NCI-H1105 (cell line): ENCODE results near the gene ABHD5.
A peak's percentile ranks its signal among the peaks of the same experiment; 100 is the strongest.

Source experiments
- DNase-seq: peaks from one replicate; lab custom pipeline; 2025; lab: John Stamatoyannopoulos, UW

Gene ABHD5

GRCh38 chr3:43685921-43686320 lies 4.8 kb upstream of the ABHD5 start:
- no peak for DNase-seq

- no peak for DNase-seq
Measured at GRCh38 chr3:43686333-43686699, 4.4 kb upstream of the ABHD5 start.

- no peak for DNase-seq
Measured at GRCh38 chr3:43686700-43687498, 3.8 kb upstream of the ABHD5 start.

GRCh38 chr3:43687499-43687811 lies 3.3 kb upstream of the ABHD5 start:
- no peak for DNase-seq

- DNase-seq, result no peak
Measured at GRCh38 chr3:43688245-43688650, 2.5 kb upstream of the ABHD5 start.

GRCh38 chr3:43689166-43689565 lies 1.6 kb upstream of the ABHD5 start:
- no peak for DNase-seq

- DNase-seq, result no peak
Measured at GRCh38 chr3:43689766-43690399, 855 bp upstream of the ABHD5 start.

- DNase-seq, result peak; percentile 41
Measured at GRCh38 chr3:43691120-43691995, 620 bp downstream of the ABHD5 start.

- no peak for DNase-seq
Measured at GRCh38 chr3:43692085-43692855, 1.5 kb downstream of the ABHD5 start.

GRCh38 chr3:43692971-43693370 lies 2.2 kb downstream of the ABHD5 start:
- no peak for DNase-seq

GRCh38 chr3:43693594-43693993 lies 2.9 kb downstream of the ABHD5 start:
- DNase-seq, result no peak

GRCh38 chr3:43695443-43695842 lies 4.7 kb downstream of the ABHD5 start:
- DNase-seq, result no peak

GRCh38 chr3:43695863-43696262 lies 5.1 kb downstream of the ABHD5 start:
- no peak for DNase-seq

- no peak for DNase-seq
Measured at GRCh38 chr3:43696441-43696840, 5.7 kb downstream of the ABHD5 start.

GRCh38 chr3:43696881-43697280 lies 6.1 kb downstream of the ABHD5 start:
- no peak for DNase-seq

GRCh38 chr3:43699864-43700263 lies 9.1 kb downstream of the ABHD5 start:
- no peak for DNase-seq

- no peak for DNase-seq
Measured at GRCh38 chr3:43704697-43705096, 14.0 kb downstream of the ABHD5 start.

GRCh38 chr3:43706342-43706741 lies 15.6 kb downstream of the ABHD5 start:
- DNase-seq, result no peak

- DNase-seq, result no peak
Measured at GRCh38 chr3:43707266-43707665, 16.5 kb downstream of the ABHD5 start.

GRCh38 chr3:43707998-43708397 lies 17.3 kb downstream of the ABHD5 start:
- no peak for DNase-seq

GRCh38 chr3:43709022-43709421 lies 18.3 kb downstream of the ABHD5 start:
- DNase-seq, result no peak

GRCh38 chr3:43710607-43711006 lies 19.9 kb downstream of the ABHD5 start:
- no peak for DNase-seq
